HepG2 (cell line): ENCODE measurements around the gene ESR1.

Experiments used
- AHDC1 ChIP-seq: sonication (generic); formaldehyde crosslinking; IDR thresholded peaks from 2 replicates; pipeline ENCODE4 v1.5.1; 2020; ENCODE audit warnings: mild to moderate bottlenecking, missing genetic modification reagents, borderline replicate concordance
- CREB1 ChIP-seq, 2 experiments: fragments of 450-650 bp in 1 of 2; IDR thresholded peaks; 2 replicates each; pipeline ENCODE4 v1.6.1; 2016 to 2017; ENCODE audit warnings: control low read depth in 1 of 2, mild to moderate bottlenecking in 1 of 2, missing compliant biosample characterization in 1 of 2, missing genetic modification characterization in 1 of 2
- CTCF ChIP-seq: sonication (generic); formaldehyde crosslinking; IDR thresholded peaks from 2 replicates; pipeline ENCODE4 v1.5.0; 2020; ENCODE audit warnings: mild to moderate bottlenecking, missing genetic modification reagents, moderate library complexity
- EZH2 ChIP-seq: conservative IDR thresholded peaks from 2 replicates; pipeline ENCODE4 v1.6.1; 2012; ENCODE audit warnings: mild to moderate bottlenecking, low read depth, low read length, moderate library complexity
- HCFC1 ChIP-seq: fragments of 150-350 bp; IDR thresholded peaks from 2 replicates; pipeline ENCODE4 v1.6.1; 2014; ENCODE audit warnings: low read depth, low read length
- HDAC2 ChIP-seq: sonication (generic); formaldehyde crosslinking; IDR thresholded peaks from 2 replicates; pipeline ENCODE4 v1.4.0; 2020; ENCODE audit warnings: missing genetic modification reagents
- NCOR1 ChIP-seq: fragments of 200-600 bp; sonication (generic); IDR thresholded peaks from 2 replicates; pipeline ENCODE4 v1.7.0; 2017; ENCODE audit warnings: antibody characterized with exemption, low read length, borderline replicate concordance
- PAF1 ChIP-seq: IDR thresholded peaks from 2 replicates; pipeline ENCODE4 v1.6.1; 2016; ENCODE audit warnings: missing genetic modification reagents, missing compliant biosample characterization
- RFX5 ChIP-seq: IDR thresholded peaks from 2 replicates; pipeline ENCODE4 v1.6.1; 2011; ENCODE audit warnings: low read depth, low read length, improper control_type of control experiment
- THAP7 ChIP-seq: sonication (generic); formaldehyde crosslinking; IDR thresholded peaks from 2 replicates; pipeline ENCODE4 v1.8.1; 2023; ENCODE audit warnings: mild to moderate bottlenecking, missing genetic modification reagents
- ZBTB21 ChIP-seq: sonication (generic); formaldehyde crosslinking; IDR thresholded peaks from 2 replicates; pipeline ENCODE4 v1.4.0; 2020; ENCODE audit warnings: missing genetic modification reagents
- ZBTB43 ChIP-seq: sonication (generic); formaldehyde crosslinking; conservative IDR thresholded peaks from 2 replicates; pipeline ENCODE4 v1.4.0; 2020; ENCODE audit warnings: missing genetic modification reagents
- ZNF557 ChIP-seq: sonication (generic); formaldehyde crosslinking; IDR thresholded peaks from 2 replicates; pipeline ENCODE4 v1.4.0; 2020; ENCODE audit warnings: missing genetic modification reagents
- ZNF740 ChIP-seq: sonication (generic); formaldehyde crosslinking; IDR thresholded peaks from 2 replicates; pipeline ENCODE4 v1.4.0; 2020; ENCODE audit warnings: missing genetic modification reagents

GRCh38 chr6:151885234-151885633 is 77.8 kb downstream of the ESR1 start:
- no peak for TF ChIP-seq ZBTB43 (CRISPR knock-in tag)
- no peak for TF ChIP-seq RFX5
- no peak for TF ChIP-seq PAF1
- no peak for TF ChIP-seq ZNF740 (CRISPR knock-in tag)
- TF ChIP-seq NCOR1: no peak
- no peak for TF ChIP-seq THAP7 (CRISPR knock-in tag)
- TF ChIP-seq CREB1 (IDR thresholded peaks at IDR 0.05): no peak
- no peak for TF ChIP-seq CREB1 (CRISPR knock-in tag; IDR thresholded peaks at IDR 0.05)
- TF ChIP-seq ZBTB21 (CRISPR knock-in tag): no peak
- TF ChIP-seq HDAC2 (CRISPR knock-in tag): no peak
- TF ChIP-seq ZNF557: no peak
- no peak for TF ChIP-seq EZH2
- no peak for TF ChIP-seq AHDC1 (CRISPR knock-in tag)
- TF ChIP-seq HCFC1: no peak
- no peak for TF ChIP-seq CTCF (CRISPR knock-in tag)
